ENCODE data around the gene MEX3B.

MEX3B gene

GRCh38 chr15:82080774-82081173 is 35.0 kb upstream of the MEX3B start:
- H3K4me3 ChIP-seq (ENCODE audit: low read depth, low read length) = no peak overlapping the region
- DNase-seq (ENCODE audit: low read depth) = no peak
- TF ChIP-seq CTCF (IDR thresholded peaks at IDR 0.05; ENCODE audit: low read depth, low read length, missing control alignments) = no peak
- in situ Hi-C loops (cut with HindIII; ENCODE audit: low sequenced_read_pairs) = no loop called here

- TF ChIP-seq CTCF (IDR thresholded peaks at IDR 0.05; ENCODE audit: low read depth, low read length, missing control alignments) = no peak
- in situ Hi-C loops (cut with HindIII; ENCODE audit: low sequenced_read_pairs) = no loop called here
- no peak for DNase-seq (ENCODE audit: low read depth)
Observed at GRCh38 chr15:82079736-82080135, 33.9 kb upstream of the MEX3B start.

GRCh38 chr15:82074610-82075009 is 28.8 kb upstream of the MEX3B start:
- in situ Hi-C loops (cut with HindIII; ENCODE audit: low sequenced_read_pairs) = no loop called here
- no peak for TF ChIP-seq CTCF (IDR thresholded peaks at IDR 0.05; ENCODE audit: low read depth, low read length, missing control alignments)
- no peak for DNase-seq (ENCODE audit: low read depth)
- H3K4me3 ChIP-seq (ENCODE audit: low read depth, low read length) = no peak overlapping the region

More at GRCh38 chr15:82079736-82080135, 33.9 kb upstream of the MEX3B start:
- H3K4me3 ChIP-seq (ENCODE audit: low read depth, low read length) = no peak overlapping the region

- no peak overlapping the region for H3K4me3 ChIP-seq (ENCODE audit: low read depth, low read length)
- TF ChIP-seq CTCF (IDR thresholded peaks at IDR 0.05; ENCODE audit: low read depth, low read length, missing control alignments) = no peak
- in situ Hi-C loops (cut with HindIII; ENCODE audit: low sequenced_read_pairs) = no loop called here
- DNase-seq (ENCODE audit: low read depth) = no peak
Observed at GRCh38 chr15:82072926-82073537, 27.2 kb upstream of the MEX3B start.

GRCh38 chr15:82066455-82066854 is 20.6 kb upstream of the MEX3B start:
- no peak for DNase-seq (ENCODE audit: low read depth)
- in situ Hi-C loops (cut with HindIII; ENCODE audit: low sequenced_read_pairs) = no loop called here
- H3K4me3 ChIP-seq (ENCODE audit: low read depth, low read length) = no peak overlapping the region
- TF ChIP-seq CTCF (IDR thresholded peaks at IDR 0.05; ENCODE audit: low read depth, low read length, missing control alignments) = no peak

GRCh38 chr15:82064824-82065223 is 19.0 kb upstream of the MEX3B start:
- in situ Hi-C loops (cut with HindIII; ENCODE audit: low sequenced_read_pairs) = no loop called here
- no peak for TF ChIP-seq CTCF (IDR thresholded peaks at IDR 0.05; ENCODE audit: low read depth, low read length, missing control alignments)
- no peak for DNase-seq (ENCODE audit: low read depth)

More at GRCh38 chr15:82064824-82065223, 19.0 kb upstream of the MEX3B start:
- no peak overlapping the region for H3K4me3 ChIP-seq (ENCODE audit: low read depth, low read length)
